GM19023 (cell line): Measurements from ENCODE around the gene ARHGAP18.

Source experiments
- ATAC-seq: cut with Tn5 transposase; IDR thresholded peaks from one replicate; pipeline ENCODE4 v1.9.1; 2021; ENCODE audit warnings: mild to moderate bottlenecking, moderate library complexity; ENCODE audit not compliant: unreplicated experiment

The ARHGAP18 gene

GRCh38 chr6:129695373-129696027 lies 14.5 kb downstream of the ARHGAP18 start:
- ATAC-seq = peak; percentile 72

- ATAC-seq = no peak
These were observed 15.9 kb downstream of the ARHGAP18 start for GRCh38 chr6:129694036-129694435.

GRCh38 chr6:129692467-129692866 lies 17.5 kb downstream of the ARHGAP18 start:
- no peak for ATAC-seq

- ATAC-seq = no peak
These were observed 18.3 kb downstream of the ARHGAP18 start for GRCh38 chr6:129691709-129692108.

- no peak for ATAC-seq
These were observed 18.8 kb downstream of the ARHGAP18 start for GRCh38 chr6:129691043-129691640.

- ATAC-seq = peak; percentile 62
These were observed 22.9 kb downstream of the ARHGAP18 start for GRCh38 chr6:129686941-129687627.

- ATAC-seq = no peak
These were observed 24.3 kb downstream of the ARHGAP18 start for GRCh38 chr6:129685662-129686031.

- ATAC-seq = no peak
These were observed 24.9 kb downstream of the ARHGAP18 start for GRCh38 chr6:129684903-129685661.

GRCh38 chr6:129684323-129684884 lies 25.6 kb downstream of the ARHGAP18 start:
- no peak for ATAC-seq

GRCh38 chr6:129683601-129684322 lies 26.2 kb downstream of the ARHGAP18 start:
- ATAC-seq = peak; percentile 92

GRCh38 chr6:129681913-129682205 lies 28.1 kb downstream of the ARHGAP18 start:
- ATAC-seq = no peak

GRCh38 chr6:129680633-129681032 lies 29.3 kb downstream of the ARHGAP18 start:
- no peak for ATAC-seq

- no peak for ATAC-seq
These were observed 30.2 kb downstream of the ARHGAP18 start for GRCh38 chr6:129679758-129680157.

- no peak for ATAC-seq
These were observed 30.7 kb downstream of the ARHGAP18 start for GRCh38 chr6:129679275-129679674.

GRCh38 chr6:129678463-129678862 lies 31.5 kb downstream of the ARHGAP18 start:
- no peak for ATAC-seq

GRCh38 chr6:129677620-129678325 lies 32.2 kb downstream of the ARHGAP18 start:
- no peak for ATAC-seq

GRCh38 chr6:129675669-129676472 lies 34.1 kb downstream of the ARHGAP18 start:
- ATAC-seq = no peak

- no peak for ATAC-seq
These were observed 36.2 kb downstream of the ARHGAP18 start for GRCh38 chr6:129673748-129674147.
